Small intestine (tissue), 7 donors: ENCODE measurements around the gene NPBWR2. TPM values are rescaled to one million over a fixed set of nuclear protein-coding genes. Genes with fewer than 3 reads are reported as not detected.

ENCODE experiments used
- DNase-seq, 2 donors: peaks; one replicate each; pipeline versions ENCODE4 v3.0.0 to v3.0.0-alpha.2; 2013
- FAIRE-seq: peaks from 2 replicates; lab custom pipeline; 2012; peaks lifted over from hg19 to GRCh38; lab: Jason Lieb, UNC
- H3K27ac ChIP-seq, 3 donors: one replicate each; pipeline ENCODE4 v1.5.1; 2013; ENCODE audit warnings: low read length in 2 of 3, mild to moderate bottlenecking in 2 of 3, control low read depth in 1 of 3, inconsistent platforms in 1 of 3, low read depth in 1 of 3, moderate library complexity in 1 of 3
- H3K27me3 ChIP-seq, 3 donors: one replicate each; pipeline ENCODE4 v1.6.1; 2013; ENCODE audit warnings: low read length in 3 of 3, inconsistent platforms in 1 of 3; ENCODE audit not compliant: control insufficient read depth in 3 of 3, insufficient read depth in 3 of 3
- H3K36me3 ChIP-seq, 3 donors: one replicate each; pipeline ENCODE4 v1.6.1; 2013; ENCODE audit warnings: low read length in 3 of 3, inconsistent platforms in 1 of 3, low read depth in 1 of 3, mild to moderate bottlenecking in 1 of 3, moderate library complexity in 1 of 3; ENCODE audit not compliant: control insufficient read depth in 3 of 3, insufficient read depth in 2 of 3
- H3K4me1 ChIP-seq, 3 donors: one replicate each; pipeline ENCODE4 v1.6.1; 2013; ENCODE audit warnings: low read length in 2 of 3, inconsistent platforms in 1 of 3, low read depth in 1 of 3, mild to moderate bottlenecking in 1 of 3, moderate library complexity in 1 of 3; ENCODE audit not compliant: control insufficient read depth in 3 of 3, insufficient read depth in 2 of 3
- H3K4me3 ChIP-seq, 3 donors: one replicate each; pipeline ENCODE4 v1.5.1; 2013; ENCODE audit warnings: low read length in 3 of 3, control low read depth in 1 of 3, inconsistent platforms in 1 of 3, low read depth in 1 of 3, mild to moderate bottlenecking in 1 of 3, moderate library complexity in 1 of 3
- H3K9me3 ChIP-seq, 2 donors: one replicate each; pipeline ENCODE4 v1.6.1; 2013; ENCODE audit warnings: low read depth in 1 of 2, low read length in 1 of 2; ENCODE audit not compliant: control insufficient read depth in 2 of 2, insufficient read depth in 1 of 2
- WGBS, 3 donors: extraction: QIAGEN DNeasy Blood & Tissue Kit; methylation state at CpG; one replicate each; pipeline ENCODE4 v1.1.7; 2013; 5-methylcytosine and 5-hydroxymethylcytosine counted together
- polyA plus RNA-seq, 4 donors: library from polyadenylated mRNA; stranded (reverse) in 3 of 4; unstranded in 1 of 4; fragments of 200-250 nt in 3 of 4; fragments of 120-200 nt in 1 of 4; gene quantifications; one replicate each; pipeline versions ENCODE4 v1.2.1 to v1.2.3, GENCODE V29; 2013
- donor health status: healthy with polysubstance abuse.
- donor health status: control.
- donor health status: control.
- donor health status: Bipolar disorder and iron deficiency.
- donor health status: healthy.

Gene NPBWR2
- polyA plus RNA-seq, 4 donors: not detected

- DNase-seq: no peak
- peaks cover 0 to 18% (median 0%) of the 10 kb centered on the region in 3 donors for H3K4me1 ChIP-seq
- 75 to 82% (median 81%) methylated on average over 5 to 6 of the region's 6 CpGs for WGBS, 3 donors
- no peaks in the 10 kb centered on the region for H3K27me3 ChIP-seq
- no peak overlapping the region for H3K27ac ChIP-seq
- no peak overlapping the region for H3K4me3 ChIP-seq
- FAIRE-seq: no peak
- peaks cover 0 to 26% (median 0%) of the 10 kb centered on the region in 3 donors for H3K36me3 ChIP-seq
- H3K9me3 ChIP-seq: no peaks in the 10 kb centered on the region
Measured at GRCh38 chr20:64067005-64067632, 40.2 kb downstream of the NPBWR2 start.

- Histone ChIP-seq H3K4me1 (peaks cover 0 to 20% (median 0%) of the 10 kb centered on the region in 3 donors), H3K27me3 (no peaks in the 10 kb centered on the region), H3K27ac (no peak overlapping the region), H3K4me3 (no peak overlapping the region), H3K9me3 (no peaks in the 10 kb centered on the region), H3K36me3 (peaks cover 0 to 21% (median 0%) of the 10 kb centered on the region in 3 donors)
- FAIRE-seq (no peak), DNase-seq (peak in 1 of 2 donors; percentile 46)
- 19 to 37% (median 22%) methylated on average over 5 of the region's 5 CpGs for WGBS, 3 donors
Measured at GRCh38 chr20:64065974-64066343, 41.4 kb downstream of the NPBWR2 start.

GRCh38 chr20:64065062-64065973 lies 42.0 kb downstream of the NPBWR2 start:
- 25 to 46% (median 37%) methylated on average over 27 of the region's 27 CpGs for WGBS, 3 donors
- Histone ChIP-seq H3K4me1 (peaks cover 0 to 20% (median 0%) of the 10 kb centered on the region in 3 donors), H3K4me3 (no peak overlapping the region), H3K27ac (no peak overlapping the region), H3K36me3 (peaks cover 0 to 17% (median 0%) of the 10 kb centered on the region in 3 donors), H3K27me3 (no peaks in the 10 kb centered on the region), H3K9me3 (no peaks in the 10 kb centered on the region)
- DNase-seq: no peak
- FAIRE-seq: no peak

- no peak for FAIRE-seq
- peaks cover 0 to 20% (median 0%) of the 10 kb centered on the region in 3 donors for H3K4me1 ChIP-seq
- WGBS, 3 donors: 49 to 69% (median 53%) methylated on average over 12 of the region's 12 CpGs
- no peaks in the 10 kb centered on the region for H3K9me3 ChIP-seq
- H3K36me3 ChIP-seq: peaks cover 0 to 15% (median 0%) of the 10 kb centered on the region in 3 donors
- peaks cover 0 to 5% (median 0%) of the 10 kb centered on the region in 3 donors for H3K27me3 ChIP-seq
- no peak overlapping the region for H3K27ac ChIP-seq
- peak overlapping the region in 1 of 3 donors; percentile 83 for H3K4me3 ChIP-seq
- no peak for DNase-seq
Measured at GRCh38 chr20:64064145-64064698, 43.1 kb downstream of the NPBWR2 start.

GRCh38 chr20:64063389-64064144 lies 43.8 kb downstream of the NPBWR2 start:
- Histone ChIP-seq H3K4me1 (peaks cover 0 to 20% (median 0%) of the 10 kb centered on the region in 3 donors), H3K36me3 (peaks cover 0 to 15% (median 0%) of the 10 kb centered on the region in 3 donors), H3K4me3 (peak overlapping the region; percentile 69 to 83 (median 83)), H3K27ac (peak overlapping the region in 2 of 3 donors; percentile 28 to 40), H3K9me3 (no peaks in the 10 kb centered on the region), H3K27me3 (peaks cover 0 to 8% (median 0%) of the 10 kb centered on the region in 3 donors)
- FAIRE-seq (no peak), DNase-seq (peak; percentile 40 to 55)
- WGBS, 3 donors: 5 to 7% (median 5%) methylated on average over 26 to 51 of the region's 51 CpGs

- H3K36me3 ChIP-seq: peaks cover 0 to 11% (median 0%) of the 10 kb centered on the region in 3 donors
- WGBS, 3 donors: 7 to 17% (median 15%) methylated on average over 41 to 85 of the region's 85 CpGs
- peak within 1 kb of the TSS; percentile 69 to 83 (median 83) for H3K4me3 ChIP-seq
- H3K27me3 ChIP-seq: peaks cover 0 to 9% (median 0%) of the 10 kb centered on the region in 3 donors
- peaks cover 0 to 20% (median 0%) of the 10 kb centered on the region in 3 donors for H3K4me1 ChIP-seq
- DNase-seq (peak; percentile 93 to 99), FAIRE-seq (no peak)
- H3K27ac ChIP-seq: peak within 1 kb of the TSS in 2 of 3 donors; percentile 82 to 87
- H3K9me3 ChIP-seq: no peaks in the 10 kb centered on the region
Measured at GRCh38 chr20:64062596-64063388, 44.6 kb downstream of the NPBWR2 start, which contains the start of gene TCEA2. Gene TCEA2, plus strand, starts transcription at chr20:64063198. Its CDS starts 115 bp downstream, at chr20:64063313.

GRCh38 chr20:64062276-64062595 lies 45.1 kb downstream of the NPBWR2 start:
- FAIRE-seq: no peak
- H3K27ac ChIP-seq: peak overlapping the region in 2 of 3 donors; percentile 82 to 87
- H3K27me3 ChIP-seq: peaks cover 0 to 15% (median 0%) of the 10 kb centered on the region in 3 donors
- 56 to 77% (median 73%) methylated on average over 5 of the region's 5 CpGs for WGBS, 3 donors
- H3K36me3 ChIP-seq: peaks cover 0 to 9% (median 0%) of the 10 kb centered on the region in 3 donors
- H3K4me3 ChIP-seq: peak overlapping the region in 2 of 3 donors; percentile 62 to 69
- peaks cover 0 to 20% (median 0%) of the 10 kb centered on the region in 3 donors for H3K4me1 ChIP-seq
- H3K9me3 ChIP-seq: no peaks in the 10 kb centered on the region
- no peak for DNase-seq
